Nephron (organoid): ENCODE measurements around the gene PHLDB3.
A peak's percentile ranks its signal among the peaks of the same experiment; 100 is the strongest.
"Not testable (repeated sequence)": the region's sequence is repeated elsewhere in the genome, so short reads cannot be mapped to it uniquely, and the experiment has no call there.

Source experiments
- H3K27ac Mint-ChIP-seq, 3 experiments: 2 replicates each; pipeline ENCODE4 v1.8.0; 2020; ENCODE audit warnings: mixed read lengths in 3 of 3, mild to moderate bottlenecking in 2 of 3, moderate library complexity in 1 of 3
- H3K27me3 Mint-ChIP-seq: 2 replicates; pipeline ENCODE4 v1.8.0; 2021; ENCODE audit warnings: low read depth, mild to moderate bottlenecking, moderate library complexity, mixed read lengths
- H3K36me3 Mint-ChIP-seq: 2 replicates; pipeline ENCODE4 v1.8.0; 2020; ENCODE audit warnings: low read depth, mixed read lengths
- H3K4me1 Mint-ChIP-seq: 2 replicates; pipeline ENCODE4 v1.8.0; 2020; ENCODE audit warnings: mixed read lengths
- H3K4me3 Mint-ChIP-seq, 3 experiments: 2 replicates each; pipeline ENCODE4 v1.8.0; 2020; ENCODE audit warnings: mild to moderate bottlenecking in 3 of 3, mixed read lengths in 3 of 3, moderate library complexity in 2 of 3
- H3K9me3 Mint-ChIP-seq: 2 replicates; pipeline ENCODE4 v1.8.0; 2020; ENCODE audit warnings: mixed read lengths
- CTCF ChIP-seq, 3 experiments: fragments of 200-600 bp; sonication (generic); IDR thresholded peaks; one replicate each; pipeline ENCODE4 v1.5.0; 2021; ENCODE audit warnings: antibody characterized with exemption in 3 of 3; ENCODE audit not compliant: unreplicated experiment in 3 of 3

The PHLDB3 gene

DNA sequence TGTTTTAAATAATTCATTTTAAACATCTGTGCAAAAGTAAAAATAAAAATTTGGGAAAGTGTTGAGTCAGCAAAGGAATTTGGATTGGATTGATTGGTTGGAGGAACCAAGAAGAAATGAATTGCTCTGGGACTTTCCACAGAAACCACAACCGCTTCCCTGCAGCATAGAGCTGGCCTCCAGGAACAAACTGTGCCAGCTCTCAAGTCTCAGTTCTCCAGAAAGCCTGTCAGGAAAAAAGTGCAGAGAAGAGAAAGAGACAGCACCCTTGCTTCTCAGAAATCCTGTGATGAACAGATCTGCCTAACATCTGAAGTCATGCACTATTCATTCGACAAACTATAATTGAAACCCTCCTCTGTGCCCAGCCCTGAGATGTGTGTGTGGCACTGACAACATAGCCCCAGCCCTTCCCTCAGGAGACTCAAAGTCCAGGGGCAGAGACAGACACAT lies 54.0 kb downstream of the PHLDB3 start:
- H3K27me3 Mint-ChIP-seq: peaks cover 19% of the 10 kb centered on the region
- H3K4me3 Mint-ChIP-seq: no peak overlapping the region
- TF ChIP-seq CTCF (IDR thresholded peaks at IDR 0.05; ENCODE audit: unreplicated experiment in 3 of 3): no peak
- no peaks in the 10 kb centered on the region for H3K36me3 Mint-ChIP-seq
- H3K27ac Mint-ChIP-seq: no peak overlapping the region
- H3K9me3 Mint-ChIP-seq: peaks cover 5% of the 10 kb centered on the region
- no peaks in the 10 kb centered on the region for H3K4me1 Mint-ChIP-seq

GRCh38 chr19:43447655-43448054 lies 56.9 kb downstream of the PHLDB3 start:
- Mint-ChIP-seq H3K9me3 (peaks cover 5% of the 10 kb centered on the region), H3K4me1 (no peaks in the 10 kb centered on the region), H3K4me3 (no peak overlapping the region), H3K27me3 (peaks cover 22% of the 10 kb centered on the region), H3K27ac (no peak overlapping the region), H3K36me3 (no peaks in the 10 kb centered on the region)
- TF ChIP-seq CTCF (IDR thresholded peaks at IDR 0.05; ENCODE audit: unreplicated experiment in 3 of 3): no peak

DNA sequence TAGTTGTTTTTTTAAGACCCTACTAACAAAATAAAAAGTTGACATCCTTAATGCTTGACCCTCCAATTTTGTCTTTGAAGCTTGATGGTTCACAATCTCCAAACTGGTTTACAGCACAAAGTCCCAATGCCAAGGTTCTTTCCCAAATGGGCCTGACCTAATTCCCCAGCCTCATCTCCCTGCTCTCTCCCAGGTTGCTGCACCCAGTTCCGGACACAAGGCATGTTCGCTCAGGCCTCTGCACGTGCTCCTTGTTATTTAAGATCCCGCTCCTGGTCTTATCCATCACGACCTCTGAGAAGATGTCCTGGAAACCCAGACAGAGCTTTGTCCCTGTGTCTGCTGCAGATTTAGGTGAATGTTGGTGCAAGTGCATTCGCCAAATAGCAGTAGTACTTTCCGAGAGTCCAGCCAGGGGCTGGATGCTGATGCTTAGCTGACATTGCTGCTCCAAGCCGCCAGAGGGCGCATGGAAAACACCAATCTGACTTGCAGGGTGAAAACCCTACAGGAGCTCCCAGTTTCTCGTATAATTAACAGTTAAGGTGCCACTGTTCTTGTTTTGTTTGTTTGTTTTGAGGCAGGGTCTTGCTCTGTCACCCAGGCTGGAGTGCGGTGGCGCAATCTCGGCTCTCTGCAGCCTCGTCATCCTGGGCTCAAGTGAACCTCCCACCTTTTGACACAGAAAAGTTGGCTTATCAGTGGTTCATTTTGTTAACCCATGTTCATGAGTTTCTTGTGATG lies 57.6 kb downstream of the PHLDB3 start:
- TF ChIP-seq CTCF (IDR thresholded peaks at IDR 0.05; ENCODE audit: unreplicated experiment in 3 of 3): peak; percentile 87 to 95 (median 92)
- no peaks in the 10 kb centered on the region for H3K36me3 Mint-ChIP-seq
- H3K27me3 Mint-ChIP-seq: peaks cover 16% of the 10 kb centered on the region
- no peaks in the 10 kb centered on the region for H3K9me3 Mint-ChIP-seq
- H3K4me3 Mint-ChIP-seq: no peak overlapping the region
- H3K4me1 Mint-ChIP-seq: no peaks in the 10 kb centered on the region
- H3K27ac Mint-ChIP-seq: no peak overlapping the region

- TF ChIP-seq CTCF (IDR thresholded peaks at IDR 0.05; ENCODE audit: unreplicated experiment in 3 of 3): no peak
- no peaks in the 10 kb centered on the region for H3K4me1 Mint-ChIP-seq
- no peak overlapping the region for H3K27ac Mint-ChIP-seq
- no peak overlapping the region for H3K4me3 Mint-ChIP-seq
- no peaks in the 10 kb centered on the region for H3K9me3 Mint-ChIP-seq
- peaks cover 19% of the 10 kb centered on the region for H3K27me3 Mint-ChIP-seq
- H3K36me3 Mint-ChIP-seq: no peaks in the 10 kb centered on the region
Observed at GRCh38 chr19:43445426-43445825, 59.1 kb downstream of the PHLDB3 start.

GRCh38 chr19:43444531-43445287 lies 59.8 kb downstream of the PHLDB3 start:
- no peak for TF ChIP-seq CTCF (IDR thresholded peaks at IDR 0.05; ENCODE audit: unreplicated experiment in 3 of 3)

DNA sequence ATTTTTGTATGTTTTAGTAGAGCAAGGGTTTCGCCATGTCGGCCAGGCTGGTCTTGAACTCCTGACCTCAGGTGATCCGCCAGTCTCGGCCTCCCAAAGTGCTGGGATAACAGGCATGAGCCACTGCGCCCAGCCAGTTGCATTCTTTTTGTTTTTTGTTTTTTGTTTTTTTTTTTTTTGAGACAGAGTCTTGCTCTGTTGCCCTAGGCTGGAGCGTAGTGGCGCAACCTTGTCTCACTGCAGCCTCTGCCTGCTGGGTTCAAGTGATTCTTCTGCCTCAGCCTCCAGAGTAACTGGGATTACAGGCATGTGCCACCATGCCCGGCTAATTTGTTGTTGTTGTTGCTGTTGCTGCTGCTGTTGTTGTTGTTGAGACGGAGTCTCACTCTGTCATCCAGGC lies 60.5 kb downstream of the PHLDB3 start:
- H3K4me3 Mint-ChIP-seq, H3K27ac Mint-ChIP-seq, H3K9me3 Mint-ChIP-seq, H3K36me3 Mint-ChIP-seq, H3K4me1 Mint-ChIP-seq: not testable (repeated sequence)
- peaks cover 19% of the 10 kb centered on the region for H3K27me3 Mint-ChIP-seq

More at GRCh38 chr19:43444531-43445287, 59.8 kb downstream of the PHLDB3 start:
- peaks cover 19% of the 10 kb centered on the region for H3K27me3 Mint-ChIP-seq
- no peaks in the 10 kb centered on the region for H3K36me3 Mint-ChIP-seq
- no peak overlapping the region for H3K27ac Mint-ChIP-seq
- H3K9me3 Mint-ChIP-seq: no peaks in the 10 kb centered on the region
- no peak overlapping the region for H3K4me3 Mint-ChIP-seq
- H3K4me1 Mint-ChIP-seq: no peaks in the 10 kb centered on the region
